Measurements from ENCODE around the gene BCL2L2.

Gene BCL2L2

GRCh38 chr14:23358553-23359166, 52.0 kb downstream of the BCL2L2 start:
- no peak for DNase-seq

DNA sequence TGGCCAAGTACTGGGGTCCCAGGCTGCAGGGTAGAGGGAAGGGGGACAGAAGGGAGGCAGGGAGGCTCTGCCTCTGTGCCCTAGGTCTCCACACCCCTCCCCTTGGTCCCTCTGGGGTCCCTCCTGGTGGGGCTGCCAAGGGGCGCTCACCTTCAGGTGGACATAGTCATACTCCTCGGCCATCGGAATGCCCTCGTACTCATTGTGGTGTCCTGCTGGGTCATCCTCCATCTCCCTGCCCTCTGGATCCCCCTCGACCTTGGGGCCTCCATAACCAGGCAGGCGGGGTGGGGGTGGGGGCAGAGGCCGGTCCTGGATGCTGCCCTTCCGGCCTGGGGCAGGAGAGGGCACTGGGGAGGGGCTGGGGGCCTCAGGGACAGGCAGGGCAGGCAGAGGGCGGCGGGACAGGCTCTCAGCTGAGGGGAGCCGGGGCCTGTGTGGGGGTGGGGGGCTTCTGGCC, 52.6 kb downstream of the BCL2L2 start:
- DNase-seq: no peak

DNA sequence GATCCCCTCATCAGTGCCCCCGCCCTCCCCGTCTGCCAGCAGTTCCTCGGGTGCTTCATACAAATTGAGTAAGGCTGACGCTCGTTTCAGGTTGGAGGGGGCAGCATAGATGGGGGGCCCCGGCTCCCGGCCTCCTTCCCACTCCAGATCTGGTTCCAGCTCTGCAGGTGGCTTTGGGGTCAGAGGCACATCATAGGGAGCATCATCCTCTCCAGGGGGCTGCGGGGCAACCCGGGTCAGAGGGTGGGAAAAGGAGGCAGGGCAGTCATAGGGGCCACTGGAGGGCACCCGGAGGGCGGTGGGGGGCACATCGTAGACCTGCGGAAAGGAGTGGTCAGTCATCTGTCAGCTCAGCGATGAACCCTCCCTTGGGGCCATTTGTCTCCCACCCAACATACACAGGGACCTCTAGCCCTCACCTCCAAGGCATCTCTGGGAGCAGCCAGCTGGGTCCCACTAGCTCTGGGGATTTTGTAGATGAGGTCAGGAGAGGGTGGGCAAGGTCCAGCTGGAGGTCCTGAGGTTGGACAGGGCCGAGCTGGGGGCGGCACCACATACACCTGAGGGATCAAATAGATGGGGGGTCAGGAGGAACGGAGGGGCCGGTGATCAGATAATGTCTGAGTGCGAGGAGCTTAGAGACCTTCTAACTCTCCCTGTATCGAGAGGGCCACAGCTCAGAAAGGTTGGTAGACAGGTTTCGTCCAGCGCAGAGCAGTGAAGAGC, 53.3 kb downstream of the BCL2L2 start:
- DNase-seq: no peak

DNA sequence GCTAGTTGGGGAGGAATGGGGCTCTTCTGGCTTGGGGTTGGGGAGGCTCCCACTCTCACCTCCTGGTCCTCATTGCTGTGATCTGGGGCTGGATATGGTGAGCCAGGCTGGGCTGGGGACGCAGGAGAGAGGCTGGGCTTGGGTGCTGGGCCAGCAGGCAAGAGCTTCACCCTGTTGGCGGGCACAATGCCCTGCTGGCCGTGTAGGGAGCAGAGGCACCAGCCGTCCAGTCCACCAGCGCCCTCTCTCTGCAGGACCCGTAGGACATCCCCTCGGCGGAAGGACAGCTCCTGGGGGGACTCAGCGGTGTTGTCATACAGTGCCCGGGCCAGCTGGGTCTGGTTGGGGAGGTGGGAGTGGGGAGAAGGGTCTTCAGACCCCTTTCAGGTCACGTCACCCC, 53.9 kb downstream of the BCL2L2 start:
- DNase-seq: peak; percentile 13

DNA sequence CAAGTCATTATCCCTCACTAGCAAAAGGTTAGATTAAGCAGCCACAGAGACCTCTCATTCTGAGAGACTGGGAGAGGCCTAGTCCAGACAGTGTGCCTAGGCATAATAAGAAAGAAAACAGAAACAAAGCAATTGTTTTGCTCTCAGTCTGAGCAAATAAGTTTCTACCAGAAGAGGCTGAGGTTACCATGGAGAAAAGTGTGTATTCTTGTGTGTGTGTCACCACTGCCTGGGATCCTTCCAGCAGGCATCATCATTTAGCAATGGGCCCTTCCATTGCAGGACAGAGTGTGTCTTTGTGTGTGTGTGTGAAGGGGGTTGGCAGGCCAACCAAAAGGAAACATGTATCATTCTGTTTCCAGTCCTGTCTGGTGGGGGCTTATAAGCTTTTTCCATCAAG, 54.7 kb downstream of the BCL2L2 start:
- peak; percentile 50 for DNase-seq
